Testis (tissue), 2 donors: ENCODE data around the gene SULT1B1.

Experiments
- CTCF ChIP-seq, 3 experiments: fragments of 450-650 bp in 2 of 3; fragments of 200-600 bp in 1 of 3; sonication (generic) in 1 of 3; IDR thresholded peaks; one replicate each; pipeline ENCODE4 v1.5.1; 2016 to 2019; ENCODE audit warnings: antibody characterized with exemption in 3 of 3, mild to moderate bottlenecking in 2 of 3, moderate library complexity in 1 of 3
- POLR2A ChIP-seq: fragments of 450-650 bp; IDR thresholded peaks from one replicate; pipeline ENCODE4 v1.6.1; 2017; ENCODE audit warnings: antibody characterized with exemption, mild to moderate bottlenecking, moderate library complexity

- TF ChIP-seq CTCF (IDR thresholded peaks at IDR 0.05) = no peak
- TF ChIP-seq POLR2A = no peak
Observed at GRCh38 chr4:69748173-69748572, 12.2 kb downstream of the SULT1B1 start.
